GM12891 (cell line): Measurements from ENCODE around the gene NUBP2.

ENCODE experiments used
- PAX5 ChIP-seq: IDR thresholded peaks from 2 replicates; pipeline ENCODE4 v1.6.1; 2011; ENCODE audit warnings: low read length, moderate library complexity, mild to moderate bottlenecking; ENCODE audit not compliant: insufficient read depth, severe bottlenecking
- POLR2A ChIP-seq: IDR thresholded peaks from 2 replicates; pipeline ENCODE4 v1.6.1; 2011; ENCODE audit warnings: low read depth, low read length, control low read depth
- POLR2AphosphoS5 ChIP-seq: IDR thresholded peaks from 2 replicates; pipeline ENCODE4 v1.6.1; 2011; ENCODE audit warnings: low read depth, low read length, control low read depth
- POU2F2 ChIP-seq: IDR thresholded peaks from 2 replicates; pipeline ENCODE4 v1.6.1; 2011; ENCODE audit warnings: low read depth, mild to moderate bottlenecking, control low read depth, low read length, moderate library complexity
- TAF1 ChIP-seq: IDR thresholded peaks from 2 replicates; pipeline ENCODE4 v1.6.1; 2011; ENCODE audit warnings: low read depth, low read length, control low read depth

DNA sequence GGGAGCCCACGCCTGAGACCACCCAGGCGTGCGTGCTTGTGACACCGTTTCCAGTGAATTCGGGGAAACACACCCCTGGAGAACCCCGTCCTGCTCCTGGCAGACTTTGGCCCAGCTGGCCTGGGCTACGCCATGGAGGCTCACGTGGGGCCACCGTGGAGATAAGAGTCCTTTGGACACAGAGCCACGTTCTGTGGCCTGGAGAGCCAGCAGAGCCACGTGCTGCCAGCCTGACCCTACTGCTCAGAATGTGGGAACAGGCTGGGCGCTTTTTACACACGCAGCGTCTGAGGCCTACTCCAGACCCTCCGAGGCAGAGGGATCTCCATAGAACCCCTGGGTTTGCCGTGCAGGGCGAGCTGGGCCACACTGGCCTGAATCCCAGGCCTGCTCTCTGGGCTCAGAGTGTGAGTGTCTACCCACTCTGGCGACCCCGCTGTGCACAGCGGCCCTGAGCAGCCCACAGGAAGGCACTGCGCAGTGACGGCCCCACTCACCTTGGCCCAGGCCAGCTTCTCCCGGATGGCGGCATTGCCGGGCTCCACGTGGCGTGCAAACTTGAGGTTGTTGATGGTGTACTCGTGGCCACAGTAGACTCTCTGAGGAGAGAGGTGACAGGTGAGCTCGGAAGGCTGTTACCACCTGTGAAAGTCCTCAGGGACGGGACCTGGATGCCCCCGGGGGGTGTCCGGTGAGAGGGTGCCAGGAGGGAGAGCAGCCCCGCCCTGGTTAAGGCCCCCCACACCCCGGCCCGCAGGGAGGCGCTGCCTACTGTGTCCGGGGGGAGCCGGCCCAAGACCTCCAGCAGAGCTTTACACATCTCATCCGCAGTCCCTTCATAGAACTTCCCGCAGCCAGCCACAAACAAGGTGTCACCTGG is 33.9 kb downstream of the NUBP2 start:
- TF ChIP-seq POLR2A = no peak
- no peak for TF ChIP-seq POLR2AphosphoS5
- no peak for TF ChIP-seq TAF1
- no peak for TF ChIP-seq PAX5
- no peak for TF ChIP-seq POU2F2
